Hair follicular keratinocyte (primary cell): ENCODE measurements around the gene C6orf118. TPM values are rescaled to one million over a fixed set of nuclear protein-coding genes. Genes with fewer than 3 reads are reported as not detected.

Experiments
- total RNA-seq: library from RNA; depleted of rRNA; stranded (reverse); fragments of >200 nt; gene quantifications from 2 replicates; pipeline ENCODE4 v1.2.3, GENCODE V29; 2015

Gene C6orf118
- total RNA-seq = not detected in 2 replicates

GRCh38 chr6:165308926-165309731 is at the start of gene C6orf118:
Gene C6orf118, minus strand, starts transcription at chr6:165309605. Its CDS starts 19 bp downstream, at chr6:165309586.

